Femur (tissue), 1 donor: ENCODE results near the gene WHRN.

Source experiments
- DNase-seq: peaks from one replicate; pipeline ENCODE4 v3.0.0-alpha.2; 2017

The WHRN gene

GRCh38 chr9:114469091-114469853, 36.0 kb downstream of the WHRN start:
- DNase-seq = peak; percentile 10

DNA sequence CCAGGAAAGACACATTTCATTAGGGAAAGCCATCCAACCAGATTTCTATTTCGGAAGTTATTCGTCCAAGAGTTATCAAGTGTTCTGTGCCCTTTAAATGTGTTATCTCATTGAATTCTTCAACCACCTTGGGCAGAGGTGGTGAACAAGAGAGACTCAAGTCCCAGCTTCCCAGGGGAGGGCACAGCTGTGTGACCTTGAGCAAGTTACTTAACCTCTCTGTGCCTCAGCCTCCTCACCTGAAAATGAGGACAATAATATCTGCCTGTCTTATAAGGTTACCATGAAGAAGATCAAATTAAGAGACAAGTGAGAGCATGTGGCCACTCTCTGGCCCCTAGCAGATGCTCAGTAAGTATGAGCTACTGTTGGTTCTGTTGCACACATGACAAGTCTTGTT, 37.4 kb downstream of the WHRN start:
- peak; percentile 0 for DNase-seq

GRCh38 chr9:114467226-114467750, 38.0 kb downstream of the WHRN start:
- peak; percentile 8 for DNase-seq

GRCh38 chr9:114465906-114466900, 39.1 kb downstream of the WHRN start:
- peak; percentile 16 for DNase-seq

DNA sequence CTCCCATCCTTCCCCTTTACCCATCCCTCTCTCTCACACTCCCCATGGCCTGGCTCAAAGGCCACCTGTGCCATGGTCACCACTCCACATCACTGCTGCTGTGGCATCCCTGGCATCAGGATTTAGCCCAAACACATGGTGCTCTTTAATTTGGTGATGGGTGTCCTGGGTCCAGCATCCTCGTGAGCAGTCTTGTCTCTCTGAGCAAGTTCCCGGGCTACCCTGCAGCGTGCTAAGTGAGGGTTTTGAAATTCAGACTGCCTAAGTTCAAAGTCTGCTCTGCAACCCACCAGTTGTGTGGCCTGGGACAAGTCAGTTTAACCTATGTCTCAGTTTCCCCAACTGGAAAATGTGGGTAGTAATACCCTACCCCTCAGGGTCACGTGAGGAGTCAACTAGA, 39.9 kb downstream of the WHRN start:
- DNase-seq = peak; percentile 4

DNA sequence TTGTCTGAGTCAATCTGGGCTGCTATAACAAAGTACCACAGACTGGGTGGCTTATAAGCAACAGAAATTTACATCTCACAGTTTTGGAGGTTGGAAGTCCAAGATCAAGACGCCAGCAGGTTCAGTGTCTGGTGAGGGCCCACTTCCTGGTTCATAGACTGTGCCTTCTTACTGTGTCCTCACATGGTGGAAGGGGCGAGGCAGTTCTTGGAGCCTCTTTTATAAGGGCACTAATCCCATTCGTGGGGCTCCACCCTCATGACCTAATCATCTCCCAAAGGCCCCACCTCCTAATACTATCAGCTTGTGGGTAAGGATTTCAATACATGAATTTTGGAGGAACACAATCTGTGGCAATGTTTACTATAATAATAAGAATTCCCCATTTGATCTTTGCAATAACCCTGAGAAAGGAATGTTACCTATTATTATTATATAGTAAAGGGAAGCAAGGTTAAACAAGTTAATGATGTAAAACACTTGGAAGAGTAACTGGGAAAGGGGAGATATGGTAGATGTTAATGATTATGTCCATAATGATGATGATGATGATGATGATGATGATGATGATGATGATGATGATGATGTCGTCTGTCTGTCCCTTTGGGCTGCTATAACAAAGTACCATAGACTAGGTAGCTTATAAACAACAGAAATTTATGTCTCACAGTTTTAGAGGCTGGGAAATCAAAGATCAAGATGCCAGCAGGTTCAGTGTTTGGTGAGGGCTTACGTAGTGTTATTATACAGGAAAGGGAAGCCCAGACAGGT, 40.8 kb downstream of the WHRN start:
- no peak for DNase-seq

- DNase-seq = no peak
These were observed 42.5 kb downstream of the WHRN start for GRCh38 chr9:114462791-114463190.

- DNase-seq = no peak
These were observed 43.8 kb downstream of the WHRN start for GRCh38 chr9:114461468-114461867.

DNA sequence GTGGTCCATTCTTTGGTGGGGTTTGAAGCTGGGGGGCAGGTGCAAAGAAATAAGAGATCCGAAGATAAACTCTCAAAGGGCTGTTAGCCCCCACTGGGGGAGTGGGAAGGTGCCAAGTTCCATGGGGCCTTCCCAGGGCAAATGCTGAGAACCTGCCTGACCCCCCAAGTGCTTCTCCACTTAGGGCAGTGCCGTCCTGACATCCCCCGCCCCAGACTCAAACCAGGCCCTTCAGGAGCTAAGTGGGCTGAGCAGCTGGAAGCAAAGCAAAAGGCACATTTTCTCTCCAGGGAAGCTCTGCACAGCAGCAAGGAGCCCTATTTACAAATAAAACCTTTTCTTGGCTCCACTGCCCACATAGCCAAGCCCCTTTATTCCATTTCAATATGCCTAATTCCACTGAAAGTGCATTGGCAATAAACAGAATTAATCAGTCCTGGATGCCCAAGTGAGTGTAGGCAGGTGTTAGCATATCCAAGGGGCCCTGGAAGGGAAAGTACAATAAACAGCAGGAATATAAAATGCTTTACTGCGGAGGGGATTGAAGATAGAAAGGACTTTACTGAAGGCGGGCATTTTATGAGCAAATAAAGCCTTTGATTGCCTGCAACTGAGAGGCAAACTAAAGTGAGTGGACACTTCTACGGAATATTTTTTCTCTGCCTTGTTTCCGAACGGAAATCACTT, 44.6 kb downstream of the WHRN start:
- DNase-seq = no peak

- DNase-seq = no peak
These were observed 45.8 kb downstream of the WHRN start for GRCh38 chr9:114459464-114459863.

DNA sequence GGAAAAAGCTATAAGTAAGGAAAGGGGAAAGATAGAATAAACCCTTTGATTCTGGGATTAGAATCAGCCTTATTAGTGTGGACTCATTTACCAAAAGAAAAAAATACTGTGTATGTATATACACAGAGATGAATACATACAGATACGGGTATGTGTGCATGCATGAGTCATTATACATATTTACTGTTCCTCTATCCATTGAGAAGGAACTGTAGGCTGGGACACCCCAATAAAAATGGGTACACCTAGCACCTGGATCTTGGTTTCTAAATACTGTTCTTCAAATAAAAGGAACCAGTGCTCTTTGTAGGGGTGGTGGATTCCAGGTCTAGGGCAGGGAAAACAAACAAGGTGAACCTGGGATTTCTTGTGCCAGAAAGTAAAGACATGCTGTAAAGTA, 48.3 kb downstream of the WHRN start:
- DNase-seq = no peak

DNA sequence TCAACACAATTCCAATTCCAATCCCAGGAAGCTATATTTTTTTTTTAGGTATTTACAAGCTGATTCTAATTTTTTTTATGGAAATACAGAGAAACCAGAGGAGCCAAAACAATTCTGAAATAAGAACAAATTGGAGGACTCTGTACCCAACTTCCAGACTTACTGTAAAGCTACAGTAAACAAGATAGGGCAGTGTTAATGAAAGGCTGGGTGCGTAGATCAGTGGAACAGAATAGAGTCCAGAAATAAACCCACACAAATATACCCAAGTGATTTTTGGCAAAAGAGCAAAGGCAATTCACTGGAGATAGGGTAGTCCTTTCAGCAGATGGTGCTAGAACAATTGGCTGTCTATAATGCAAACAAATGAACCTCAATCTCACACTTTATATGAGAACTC, 50.6 kb downstream of the WHRN start:
- DNase-seq = no peak

GRCh38 chr9:114452219-114453165, 52.8 kb downstream of the WHRN start:
- DNase-seq = no peak

DNA sequence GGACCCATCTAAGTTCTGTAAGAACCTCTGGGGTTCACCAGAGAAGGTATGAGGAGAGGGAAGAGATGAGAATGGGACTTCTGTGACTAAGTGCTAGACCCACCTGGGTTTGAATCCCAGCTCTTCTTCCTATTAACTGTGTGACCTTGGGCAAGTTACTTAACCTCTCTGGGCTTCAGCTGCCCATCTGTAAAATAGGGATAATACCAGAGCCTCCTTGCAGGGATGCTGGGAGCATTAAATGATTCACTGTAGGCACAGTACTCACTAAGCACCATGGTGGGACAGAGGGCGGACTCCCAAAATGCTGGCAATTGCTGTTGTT, 53.6 kb downstream of the WHRN start:
- no peak for DNase-seq

GRCh38 chr9:114450833-114451706, 54.2 kb downstream of the WHRN start:
- no peak for DNase-seq

DNA sequence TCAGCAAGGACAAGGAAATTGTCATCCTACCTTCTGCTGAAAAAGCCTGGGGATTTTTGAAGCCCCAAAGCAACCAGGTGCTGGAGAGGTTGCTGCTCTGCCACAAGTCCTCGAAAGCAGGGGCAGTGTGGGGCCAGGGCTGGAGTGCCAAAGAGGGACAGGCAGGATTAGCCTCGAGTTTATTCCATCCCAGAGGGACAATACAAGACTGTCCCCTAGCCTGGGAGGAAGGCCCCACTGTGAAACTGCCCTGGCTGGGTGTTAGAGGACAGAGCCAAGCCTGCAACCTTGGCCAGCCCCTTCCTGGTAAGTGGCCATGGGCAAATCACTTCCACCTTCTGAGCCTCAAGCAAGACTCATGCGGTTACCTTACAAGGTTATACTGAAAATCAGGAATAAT, 55.1 kb downstream of the WHRN start:
- no peak for DNase-seq

GRCh38 chr9:114449236-114449635, 56.0 kb downstream of the WHRN start:
- no peak for DNase-seq

GRCh38 chr9:114448706-114449105, 56.6 kb downstream of the WHRN start:
- DNase-seq = no peak

- DNase-seq = no peak
These were observed 58.4 kb downstream of the WHRN start for GRCh38 chr9:114446672-114447450.
